Sciatic nerve (tissue), 2 donors: ENCODE results near the gene INS. TPM values are rescaled to one million over a fixed set of nuclear protein-coding genes. Genes with fewer than 3 reads are reported as not detected.

ENCODE experiments used
- ATAC-seq: fragments of 200-7000 bp; cut with Tn5 transposase; one replicate; pipeline ENCODE4 v1.9.1; 2020; ENCODE audit warnings: mild to moderate bottlenecking, moderate library complexity
- DNase-seq: peaks from one replicate; pipeline ENCODE4 v3.0.0-alpha.2; 2020; ENCODE audit warnings: low spot score
- intact Hi-C: fragments of 100-400 bp; cut with DNase I; formaldehyde crosslinking; loops from one replicate; pipeline ENCODE4 v1.14.2; 2022
- total RNA-seq: library from RNA; stranded (reverse); fragmentation: NEBNext Ultra II Directional; extraction: Animal tissue kit (Norgen Biotek cat#: 25700); gene quantifications from one replicate; pipeline ENCODE4 v1.2.1, GENCODE V29; 2021
- donor health status: DM: no; HTN: no; CAD: no.
- donor health status: DM: no; HTN: no; CAD: no.

The INS gene
- total RNA-seq, 1 donor from 2014 or later: 1.5 TPM

DNA sequence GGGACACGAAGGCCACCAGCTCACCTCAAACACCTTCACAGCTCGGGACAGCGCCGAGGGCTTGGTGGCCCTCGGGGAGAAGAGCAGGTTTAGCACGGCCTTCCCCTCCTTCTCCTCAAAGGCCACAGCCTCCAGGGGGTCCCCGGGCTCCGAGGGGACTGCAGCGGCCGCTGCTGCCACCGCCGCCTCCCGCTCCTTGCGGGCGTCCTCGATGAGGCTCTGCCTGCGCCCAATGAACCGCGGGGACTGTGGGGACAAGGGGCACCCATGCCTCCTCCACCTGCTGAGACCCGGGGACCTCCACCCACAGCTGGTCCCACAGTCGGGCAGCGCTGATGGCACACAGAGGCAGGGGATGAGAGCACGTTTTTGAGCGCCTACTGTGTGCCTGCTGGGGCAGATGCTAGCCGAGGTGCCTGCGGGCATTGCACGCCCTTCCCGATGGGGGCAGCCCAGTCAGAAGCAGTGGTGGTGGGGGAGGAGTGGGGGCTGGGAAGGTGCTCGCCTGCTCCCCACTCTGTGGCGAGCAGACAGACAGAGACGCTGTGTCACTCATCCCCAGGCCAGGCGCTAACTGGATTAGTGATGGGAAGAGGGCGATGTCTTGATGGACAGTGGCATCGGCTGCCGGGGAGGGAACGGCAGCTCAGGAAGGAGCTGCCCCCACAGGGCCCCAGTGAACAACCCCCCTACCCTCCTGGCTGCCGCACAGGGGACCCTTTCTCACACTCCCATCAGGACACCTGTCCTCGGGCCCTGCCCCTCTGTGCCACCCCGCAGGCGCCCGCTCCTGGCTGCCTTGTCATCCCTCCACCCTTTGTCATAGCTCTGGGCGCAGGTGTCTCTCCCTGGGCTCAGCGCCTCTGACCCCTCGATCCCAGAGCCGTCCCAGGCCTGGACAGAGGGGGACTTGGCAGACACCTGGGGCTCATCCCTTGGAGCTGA is 8.9 kb upstream of the INS start:
- ATAC-seq (no peak), DNase-seq (no peak)
- intact Hi-C loops: no loop called here

DNA sequence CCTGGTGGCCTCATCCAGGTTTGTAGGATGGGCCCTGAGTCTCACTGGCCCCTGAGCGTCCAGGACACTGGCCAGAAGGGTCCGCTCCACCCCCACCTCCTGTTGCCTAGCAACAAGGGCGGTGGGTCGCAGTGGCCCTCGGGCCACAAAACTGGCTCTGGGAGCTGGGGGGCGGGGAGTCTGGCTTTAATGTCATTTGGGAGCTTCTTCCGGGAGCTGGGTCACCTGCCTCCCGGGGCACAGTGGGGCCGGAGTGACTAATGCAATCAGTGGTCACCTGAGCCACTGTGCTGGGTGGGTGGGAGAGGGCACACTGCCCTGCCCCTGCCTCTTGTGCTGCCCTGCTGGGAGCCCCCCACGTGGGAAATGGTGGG is 8.0 kb upstream of the INS start:
- DNase-seq (no peak), ATAC-seq (no peak)
- intact Hi-C loops: no loop called here

DNA sequence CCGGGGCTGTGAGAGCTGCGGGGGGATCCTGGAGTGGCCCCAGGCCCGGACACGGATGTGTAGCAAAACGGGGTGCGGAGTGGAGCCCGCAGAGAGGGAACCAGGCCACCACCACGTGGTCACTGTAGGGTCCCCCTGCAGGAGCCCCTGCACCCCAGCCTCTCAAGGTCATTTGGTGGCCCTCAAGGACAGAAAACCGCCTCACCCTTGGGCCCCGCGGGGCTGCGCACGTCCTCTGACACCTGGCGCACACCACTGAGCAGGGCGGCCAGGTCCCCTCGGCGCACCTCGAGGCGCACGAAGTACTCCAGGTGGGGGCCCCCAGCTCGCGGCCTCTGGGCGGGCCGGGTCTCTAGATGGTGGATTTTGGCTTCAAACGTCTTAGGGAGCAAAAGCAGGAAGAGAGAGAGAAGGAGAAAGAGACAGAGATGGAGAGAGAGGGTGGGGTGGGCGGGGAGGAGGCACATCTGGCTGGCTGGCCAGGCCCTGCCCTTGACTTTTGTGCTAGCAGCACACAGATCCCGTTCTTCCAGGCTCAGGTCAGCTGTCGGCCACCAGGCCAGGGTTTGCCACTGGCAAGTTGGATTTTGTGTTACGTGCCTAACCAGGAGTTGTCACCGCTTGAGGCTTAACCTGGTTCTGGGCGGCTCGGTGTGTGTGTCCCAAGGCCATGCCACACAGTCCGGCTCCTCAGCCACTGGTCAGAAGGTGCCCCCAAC is 7.4 kb upstream of the INS start:
- intact Hi-C loops: no loop called here
- ATAC-seq: no peak
- DNase-seq: no peak

DNA sequence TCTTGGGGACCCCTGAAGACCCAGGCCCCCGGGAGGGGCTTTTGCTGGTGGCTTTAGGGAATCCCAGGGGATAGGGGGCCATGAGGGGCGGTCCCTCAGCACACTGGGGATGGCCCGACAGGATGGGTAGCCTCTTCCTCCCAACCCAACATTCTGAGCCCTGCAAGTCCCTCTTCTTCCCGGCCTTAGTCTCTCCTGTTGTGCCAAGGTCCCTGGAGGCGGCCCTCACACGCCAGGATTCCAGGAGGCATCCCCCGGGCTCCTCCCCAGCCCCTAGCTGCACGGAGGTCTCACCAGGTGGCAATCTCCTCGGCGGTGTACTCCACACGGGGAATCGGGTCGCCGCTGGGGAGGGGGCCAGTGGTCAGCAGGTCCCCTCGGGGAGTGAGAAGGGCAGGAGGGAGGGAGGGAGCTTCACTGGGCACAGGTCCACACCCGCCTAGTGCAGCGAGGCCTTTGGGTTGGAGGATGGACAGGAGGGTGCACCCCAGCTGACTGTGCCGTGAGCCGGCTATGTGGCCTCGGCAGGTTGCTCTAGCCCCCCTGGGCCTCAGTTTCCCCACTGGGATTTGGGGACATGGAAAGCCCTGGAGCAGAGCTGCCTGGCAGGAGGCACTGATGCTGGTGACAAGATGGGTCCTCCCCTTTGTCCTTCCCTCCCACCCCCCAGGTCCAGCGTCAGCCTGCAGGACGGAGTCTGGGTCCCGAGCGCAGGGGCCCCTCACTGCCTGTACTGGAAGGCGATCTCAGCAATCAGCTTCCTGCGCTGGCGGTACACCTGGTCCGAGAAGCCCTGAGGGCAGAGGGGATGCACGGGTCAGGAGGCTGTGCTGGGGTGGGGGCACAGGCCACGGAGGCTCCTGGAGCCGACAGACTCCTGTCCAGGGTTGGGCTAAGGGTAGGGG is 6.4 kb upstream of the INS start:
- DNase-seq (no peak), ATAC-seq (no peak)
- intact Hi-C loops: no loop called here

DNA sequence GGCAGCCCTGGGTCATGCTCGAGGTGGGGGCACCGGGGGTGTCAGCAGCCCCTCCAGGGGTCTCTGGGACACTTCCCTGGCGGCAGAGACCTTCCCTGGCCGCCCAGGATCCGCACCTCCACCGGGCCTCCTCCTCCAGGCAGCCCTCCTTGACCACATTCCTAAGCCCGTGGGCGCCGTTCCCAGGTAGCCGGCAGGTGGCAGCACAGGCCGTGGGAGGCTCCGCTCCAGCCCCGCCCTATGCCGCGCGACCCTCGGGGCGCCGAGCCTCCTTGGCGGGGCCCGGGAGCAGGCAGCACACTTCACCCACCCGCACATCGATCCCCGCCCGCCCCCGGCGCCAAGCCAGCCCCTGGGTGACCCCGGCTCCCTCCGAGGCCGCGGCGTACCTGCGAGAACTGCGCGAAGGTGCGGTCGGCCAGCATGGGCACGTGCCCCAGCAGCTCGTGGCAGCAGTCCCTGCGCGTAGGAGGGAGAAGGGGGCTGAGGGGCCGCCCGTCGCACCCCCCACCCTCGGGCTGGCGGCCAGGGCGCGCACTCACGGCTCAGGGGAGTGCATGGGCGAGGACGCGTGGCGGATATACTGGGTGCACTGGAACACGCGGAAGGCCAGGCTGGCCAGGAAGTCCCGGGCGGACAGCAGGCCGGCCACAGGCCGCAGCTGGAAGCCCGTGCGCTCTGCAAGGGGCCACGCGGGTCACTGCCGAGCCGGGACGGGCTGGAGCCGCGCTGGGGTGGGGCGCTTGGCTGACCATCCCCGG is 5.3 kb upstream of the INS start:
- no peak for DNase-seq
- intact Hi-C loops: no loop called here
- ATAC-seq: peak; percentile 58

DNA sequence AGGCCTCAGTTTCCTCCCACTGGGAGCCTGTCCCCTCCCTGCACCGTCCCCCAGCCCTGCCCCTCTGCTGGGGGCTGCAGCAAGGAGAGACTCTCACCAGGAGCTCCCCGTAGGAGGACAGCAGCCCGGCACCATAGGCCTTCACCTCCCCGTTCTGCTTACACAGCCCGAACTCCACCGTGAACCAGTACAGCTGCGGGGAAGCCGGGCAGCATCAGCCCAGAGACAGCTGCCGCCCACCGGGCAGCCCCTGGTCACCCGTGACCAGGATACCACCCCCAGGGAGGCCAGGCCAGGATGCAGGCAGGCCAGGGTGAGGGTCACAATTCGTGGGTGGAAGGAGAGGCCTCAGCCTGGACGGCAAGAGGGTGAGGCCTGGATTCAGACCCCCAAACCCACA is 4.6 kb upstream of the INS start:
- no peak for DNase-seq
- intact Hi-C loops: no loop called here
- no peak for ATAC-seq

DNA sequence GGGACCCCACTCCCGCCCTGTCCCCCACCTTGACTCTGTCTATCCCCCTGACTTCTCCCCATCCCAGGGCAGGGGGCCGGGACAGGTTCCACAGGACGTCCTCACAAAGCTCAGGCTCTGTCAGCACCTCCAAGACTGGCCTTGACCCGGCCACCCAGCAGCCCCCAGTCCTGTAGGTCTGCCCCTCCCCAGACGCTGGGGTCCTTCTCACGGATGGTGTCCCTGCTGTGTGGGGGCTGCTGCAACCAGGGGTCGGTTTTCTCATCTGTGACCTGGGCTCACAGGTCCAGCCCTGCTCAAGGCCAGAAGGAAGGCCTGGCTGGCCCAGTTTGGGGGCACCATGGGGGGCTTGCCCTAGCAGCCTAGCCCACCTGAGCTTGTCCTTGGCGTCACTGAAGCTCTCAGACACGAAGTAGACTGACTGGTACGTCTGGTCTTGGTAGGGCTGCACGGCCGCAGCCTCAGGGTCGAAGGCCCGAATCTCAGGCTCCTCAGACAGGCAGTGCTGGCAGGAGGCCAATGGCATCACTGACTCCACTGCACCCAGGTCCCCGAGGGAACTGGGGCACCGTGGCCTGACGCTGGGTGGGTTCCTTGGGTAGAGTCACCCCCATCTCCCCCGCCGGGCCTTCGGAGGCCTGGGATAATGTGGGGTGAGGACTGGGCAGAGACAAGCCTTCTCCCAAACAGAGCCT is 4.0 kb upstream of the INS start:
- DNase-seq (no peak), ATAC-seq (no peak)
- intact Hi-C loops: no loop called here

DNA sequence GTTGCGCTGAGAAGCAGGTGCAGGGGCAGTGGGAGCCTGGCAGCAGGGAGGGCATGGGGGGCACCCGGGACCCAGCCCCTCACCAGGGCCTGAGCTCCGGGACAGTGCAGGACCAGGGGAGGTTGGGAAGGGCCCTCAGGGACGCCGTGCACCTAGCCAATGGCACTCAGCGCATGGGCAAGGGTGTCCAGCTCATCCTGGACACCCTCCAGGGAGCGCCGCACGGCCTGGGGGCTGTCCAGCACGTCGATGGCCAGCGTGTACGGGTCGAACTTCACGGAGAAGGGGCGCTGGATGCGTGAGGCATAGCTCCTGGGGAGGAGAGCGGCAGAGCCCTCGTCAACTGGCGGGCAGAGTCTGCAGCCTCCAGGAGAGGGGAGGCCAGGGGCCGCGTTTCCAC is 3.1 kb upstream of the INS start:
- intact Hi-C loops: no loop called here
- ATAC-seq: no peak
- DNase-seq: no peak

DNA sequence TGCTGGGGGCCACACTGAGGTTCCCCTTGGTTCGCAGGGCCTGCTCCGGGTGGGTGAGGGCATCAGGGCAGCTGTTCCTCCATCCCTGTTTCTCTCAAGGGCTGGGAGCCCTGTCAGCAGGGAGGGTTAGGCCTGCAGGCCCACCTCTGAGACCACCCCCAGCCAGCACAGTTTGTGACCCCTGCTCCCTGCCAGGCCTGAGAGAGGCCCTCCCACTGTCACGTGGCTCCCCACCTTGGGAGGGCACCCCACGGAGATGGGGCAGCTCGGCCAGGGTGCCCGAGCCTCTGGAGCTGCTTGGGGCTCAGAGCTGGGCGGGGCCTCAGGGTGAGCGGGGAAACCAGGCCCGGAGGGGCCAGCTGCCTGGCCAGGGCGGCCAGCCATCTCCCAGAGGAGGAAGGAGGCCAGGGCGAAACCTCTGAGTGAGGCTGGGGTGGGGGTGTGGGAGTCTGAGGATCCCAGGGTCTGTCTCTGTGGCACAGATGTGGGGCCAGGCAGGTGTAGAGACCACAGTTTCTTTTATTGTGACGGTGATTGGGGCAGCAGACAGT is 2.5 kb upstream of the INS start:
- ATAC-seq: no peak
- intact Hi-C loops: no loop called here
- DNase-seq: no peak

DNA sequence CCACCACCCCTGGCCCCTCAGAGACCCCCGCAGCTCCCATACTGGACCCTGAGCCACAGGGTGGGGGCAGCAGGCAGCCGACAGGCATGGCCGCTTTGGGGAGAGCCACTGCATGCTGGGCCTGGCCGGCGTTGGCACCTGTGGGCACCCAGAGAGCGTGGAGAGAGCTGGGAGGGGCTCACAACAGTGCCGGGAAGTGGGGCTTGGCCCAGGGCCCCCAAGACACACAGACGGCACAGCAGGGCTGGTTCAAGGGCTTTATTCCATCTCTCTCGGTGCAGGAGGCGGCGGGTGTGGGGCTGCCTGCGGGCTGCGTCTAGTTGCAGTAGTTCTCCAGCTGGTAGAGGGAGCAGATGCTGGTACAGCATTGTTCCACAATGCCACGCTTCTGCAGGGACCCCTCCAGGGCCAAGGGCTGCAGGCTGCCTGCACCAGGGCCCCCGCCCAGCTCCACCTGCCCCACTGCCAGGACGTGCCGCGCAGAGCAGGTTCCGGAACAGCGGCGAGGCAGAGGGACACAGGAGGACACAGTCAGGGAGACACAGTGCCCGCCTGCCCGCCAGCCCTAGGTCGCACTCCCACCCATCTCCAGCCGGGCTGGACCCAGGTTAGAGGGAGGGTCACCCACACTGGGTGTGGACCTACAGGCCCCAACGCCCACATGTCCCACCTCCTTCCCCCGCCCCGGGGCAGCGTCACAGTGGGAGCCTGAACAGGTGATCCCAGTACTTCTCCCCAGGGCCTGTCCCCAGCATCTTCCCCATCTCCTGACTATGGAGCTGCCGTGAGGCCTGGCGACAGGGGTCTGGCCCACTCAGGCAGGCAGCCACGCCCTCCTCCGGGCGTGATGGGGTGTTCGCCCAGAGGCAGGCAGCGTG is 1.2 kb downstream of the INS start:
- intact Hi-C loops: no loop called here
- DNase-seq: no peak

DNA sequence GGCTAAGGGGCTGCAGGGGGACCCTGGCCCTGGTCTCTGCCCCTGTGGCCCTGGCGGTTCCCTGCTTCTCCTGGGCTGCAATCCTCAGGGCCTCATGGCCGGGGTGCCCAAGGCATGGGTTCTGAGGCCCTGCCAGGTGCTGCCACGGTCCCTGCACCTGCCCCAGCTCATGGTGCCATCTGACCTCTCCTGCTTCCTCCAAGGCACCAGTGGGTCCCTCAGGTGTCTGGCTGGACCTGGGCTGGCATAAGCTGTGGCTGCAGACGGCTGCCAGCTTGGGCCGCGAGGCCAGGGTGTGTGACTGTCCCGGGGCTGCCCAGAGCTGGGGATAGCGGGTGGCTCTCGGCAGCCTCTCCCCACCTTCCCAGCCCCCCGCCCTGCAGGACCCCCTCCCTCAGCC is 2.0 kb downstream of the INS start:
- no peak for ATAC-seq
- DNase-seq: no peak
- intact Hi-C loops: no loop called here

More for the DNA sequence above, 1.2 kb downstream of the INS start:
- no peak for ATAC-seq

DNA sequence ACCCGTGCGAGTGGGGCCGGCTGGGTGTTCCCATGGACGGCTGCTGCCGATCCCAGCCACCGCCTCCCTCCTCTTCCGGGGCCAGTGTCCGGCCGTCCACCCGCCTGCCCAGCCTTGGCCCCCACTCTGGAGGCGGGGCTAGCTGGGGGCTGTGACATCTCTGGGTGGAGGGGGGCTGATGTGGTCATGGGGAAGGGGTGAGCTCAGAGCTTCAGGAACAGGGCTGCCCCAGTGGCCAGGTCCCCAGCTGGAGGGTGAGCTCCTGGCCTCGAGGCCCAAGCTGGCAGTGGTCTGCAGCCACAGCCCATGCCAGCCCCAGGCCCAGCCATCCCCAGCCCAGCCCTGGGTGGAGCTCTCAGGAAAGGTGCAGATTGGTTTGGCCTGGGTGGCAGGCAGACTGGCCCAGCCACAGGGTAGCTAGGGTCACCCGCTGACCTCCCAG is 2.7 kb downstream of the INS start:
- intact Hi-C loops: no loop called here
- DNase-seq (no peak), ATAC-seq (no peak)

DNA sequence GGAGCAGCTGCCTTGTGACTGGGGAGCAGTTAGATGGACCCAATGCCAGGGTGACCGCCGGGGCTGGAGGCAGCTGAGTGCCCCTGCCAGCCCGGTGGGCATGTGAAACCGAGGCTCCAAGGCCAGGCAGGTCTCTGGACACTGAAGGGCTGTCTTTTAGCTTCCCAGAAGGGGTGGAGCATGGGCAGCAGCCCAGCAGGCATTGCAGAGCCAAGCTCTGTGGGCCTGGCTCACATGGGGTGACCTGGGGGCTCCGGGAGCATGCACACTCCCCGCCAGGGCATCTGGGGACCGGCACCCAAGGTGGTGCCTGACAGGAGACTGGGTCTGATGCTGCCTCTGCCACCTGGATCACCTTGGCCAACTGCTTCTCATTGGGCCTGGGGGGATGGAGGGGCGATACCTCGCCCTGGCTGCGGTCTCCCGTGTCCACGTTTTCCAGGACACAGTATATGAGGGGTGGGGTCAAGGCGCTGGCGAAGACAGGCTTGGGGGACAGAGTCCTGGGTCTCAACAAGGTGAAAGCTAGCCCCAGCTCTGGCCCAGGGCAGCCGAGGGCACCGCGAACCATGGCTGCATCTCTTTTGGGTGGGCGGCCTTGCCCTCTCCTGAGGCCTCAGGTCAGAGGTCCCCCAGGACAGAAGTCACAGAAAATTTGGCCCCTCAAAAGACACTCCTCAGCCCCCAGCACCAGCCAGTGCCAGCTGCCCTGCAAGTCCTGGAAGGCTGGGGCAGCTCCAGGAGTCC is 3.5 kb downstream of the INS start:
- no peak for DNase-seq
- intact Hi-C loops: no loop called here
- no peak for ATAC-seq

DNA sequence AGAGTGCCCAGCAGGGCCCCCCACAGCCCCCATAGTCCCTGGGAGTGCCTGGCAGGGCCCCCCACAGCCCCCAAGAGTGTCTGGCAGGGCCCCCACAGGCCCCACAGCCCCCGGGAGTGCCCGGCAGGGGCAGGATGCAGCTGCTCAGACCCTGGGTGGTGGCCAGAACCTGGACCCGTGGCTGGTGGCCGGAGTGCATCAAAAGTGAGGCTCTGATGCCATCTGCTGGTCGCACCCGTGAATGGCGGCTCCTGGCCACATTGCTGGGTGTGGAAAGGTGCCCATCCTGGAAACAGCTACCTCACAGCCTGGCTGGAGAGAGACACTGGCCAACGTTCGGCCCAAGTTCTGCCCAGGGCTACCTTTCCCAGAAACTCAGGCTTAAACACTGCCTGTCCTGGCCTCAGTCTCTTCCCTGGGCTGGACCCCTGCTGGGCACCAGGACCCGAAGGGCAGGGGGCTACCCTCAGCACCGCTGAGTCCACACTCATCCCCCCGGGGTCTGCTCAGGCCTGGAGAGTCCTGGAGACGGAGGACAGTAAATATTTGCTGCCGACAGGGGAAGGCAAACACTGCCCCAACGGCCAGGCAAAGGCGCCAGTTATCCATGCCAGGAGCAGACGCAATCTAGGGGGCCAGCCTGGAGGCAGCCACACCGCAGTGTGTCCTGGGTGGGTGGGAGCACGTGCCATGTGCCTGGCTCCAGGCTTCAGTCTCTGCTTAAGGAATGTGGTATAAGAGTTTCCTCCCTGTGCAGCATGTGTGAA is 4.4 kb downstream of the INS start:
- intact Hi-C loops: no loop called here

DNA sequence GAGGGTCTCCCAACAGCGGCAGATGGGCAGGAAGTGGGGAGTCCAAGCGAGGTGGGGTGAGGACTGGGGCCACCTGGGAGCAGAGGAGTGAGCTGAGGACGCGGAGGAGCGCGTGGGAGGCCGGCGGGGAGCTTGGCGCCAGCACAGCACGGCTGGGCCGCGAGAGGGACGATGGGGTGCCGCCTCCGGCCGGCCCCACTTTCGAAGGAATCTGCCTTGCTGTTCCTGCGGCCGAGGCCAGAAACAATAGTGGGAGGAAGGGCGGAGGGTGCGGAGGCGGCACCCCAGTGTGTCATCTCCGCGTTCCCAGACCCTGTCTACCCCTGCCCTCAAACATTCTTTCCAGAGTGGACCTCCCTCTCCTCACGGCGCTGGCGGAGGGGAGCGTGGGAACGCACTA is 5.5 kb downstream of the INS start:
- intact Hi-C loops: no loop called here
- ATAC-seq (no peak), DNase-seq (no peak)

More for the DNA sequence above, 4.4 kb downstream of the INS start:
- peak; percentile 27 for ATAC-seq
- DNase-seq: peak; percentile 82
